Keratinocyte (primary cell): ENCODE results near the gene EPG5.

Experiments used
- CTCF ChIP-seq, 3 experiments: IDR thresholded peaks in 1 of 3; conservative IDR thresholded peaks in 1 of 3; optimal IDR thresholded peaks in 1 of 3; 2 replicates in 2 of 3; 3 replicates in 1 of 3; pipeline versions ENCODE3 to v1.5.1; 2011; ENCODE audit warnings: low read length in 3 of 3, mild to moderate bottlenecking in 3 of 3, moderate library complexity in 2 of 3, control low read depth in 1 of 3, inconsistent platforms in 1 of 3; ENCODE audit not compliant: insufficient read depth in 2 of 3; ENCODE audit errors: extremely low read depth in 1 of 3
- EZH2 ChIP-seq: IDR thresholded peaks from one replicate; pipeline ENCODE4 v1.6.1; 2012; ENCODE audit warnings: inconsistent platforms, mild to moderate bottlenecking, low read length, moderate library complexity

- peak; percentile 97 to 100 (median 99) for TF ChIP-seq CTCF (optimal IDR thresholded peaks at IDR 0.05 in 1 of 3, IDR thresholded peaks at IDR 0.05 in 1 of 3, conservative IDR thresholded peaks at IDR 0.05 in 1 of 3; ENCODE audit: extremely low read depth in 1 of 3, insufficient read depth in 2 of 3, low read length in 3 of 3)
- no peak for TF ChIP-seq EZH2
These were observed 87.2 kb downstream of the EPG5 start for GRCh38 chr18:45879681-45880655.
